ENCODE data around the gene ATP8A2. TPM values are rescaled to one million over a fixed set of nuclear protein-coding genes. Genes with fewer than 3 reads are reported as not detected.
"Not testable (repeated sequence)": the region's sequence is repeated elsewhere in the genome, so short reads cannot be mapped to it uniquely, and the experiment has no call there.

ATP8A2 gene
- total RNA-seq, 1 experiment from 2014 or later = 0.26 TPM

GRCh38 chr13:25507841-25508240 lies 136.1 kb downstream of the ATP8A2 start:
- no peak for DNase-seq (ENCODE audit: unreplicated experiment)
- ChIA-PET POLR2A (no interaction called here), CTCF (no interaction called here)
- BruUV-seq (replicated peaks) = no TSS peak
- Mint-ChIP-seq H3K9me3 (ENCODE audit: unreplicated experiment) (peaks cover 8% of the 10 kb centered on the region), H3K4me1 (ENCODE audit: insufficient read depth, unreplicated experiment) (no peaks in the 10 kb centered on the region), H3K27ac (ENCODE audit: low read depth, unreplicated experiment) (no peak overlapping the region), H3K36me3 (ENCODE audit: insufficient read depth, unreplicated experiment) (no peaks in the 10 kb centered on the region), H3K4me3 (ENCODE audit: unreplicated experiment) (no peak overlapping the region), H3K27me3 (ENCODE audit: insufficient read depth, unreplicated experiment) (peaks cover 17% of the 10 kb centered on the region)
- no peak for TF ChIP-seq CTCF (IDR thresholded peaks at IDR 0.05; ENCODE audit: unreplicated experiment)
- intact Hi-C loops (cut with micrococcal nuclease) = no loop called here

- POLR2A ChIA-PET; H3K27ac Mint-ChIP-seq (ENCODE audit: low read depth, unreplicated experiment); intact Hi-C loops (cut with micrococcal nuclease); H3K4me3 Mint-ChIP-seq (ENCODE audit: unreplicated experiment); H3K27me3 Mint-ChIP-seq (ENCODE audit: insufficient read depth, unreplicated experiment); DNase-seq (ENCODE audit: unreplicated experiment); H3K36me3 Mint-ChIP-seq (ENCODE audit: insufficient read depth, unreplicated experiment); H3K9me3 Mint-ChIP-seq (ENCODE audit: unreplicated experiment); CTCF ChIA-PET; BruUV-seq (replicated peaks); H3K4me1 Mint-ChIP-seq (ENCODE audit: insufficient read depth, unreplicated experiment): not testable (repeated sequence)
These were observed 141.3 kb downstream of the ATP8A2 start for GRCh38 chr13:25513060-25513459.

GRCh38 chr13:25518441-25518840 lies 146.7 kb downstream of the ATP8A2 start:
- Mint-ChIP-seq H3K9me3 (ENCODE audit: unreplicated experiment) (peaks cover 7% of the 10 kb centered on the region), H3K4me1 (ENCODE audit: insufficient read depth, unreplicated experiment) (no peaks in the 10 kb centered on the region), H3K27ac (ENCODE audit: low read depth, unreplicated experiment) (no peak overlapping the region), H3K36me3 (ENCODE audit: insufficient read depth, unreplicated experiment) (no peaks in the 10 kb centered on the region), H3K4me3 (ENCODE audit: unreplicated experiment) (no peak overlapping the region), H3K27me3 (ENCODE audit: insufficient read depth, unreplicated experiment) (no peaks in the 10 kb centered on the region)
- BruUV-seq (replicated peaks) = no TSS peak
- ChIA-PET CTCF (interaction anchor here (0.6 to 1.5 kb wide), 3 partner anchors 8 to 548 kb away, joined by 3 to 4 read pairs (median 3); no protein-coding TSS in a partner anchor), POLR2A (interaction anchor here (0.6 kb wide), 1 partner anchor 21 kb away, joined by 4 read pairs; no protein-coding TSS in a partner anchor)
- intact Hi-C loops (cut with micrococcal nuclease) = no loop called here
- no peak for TF ChIP-seq CTCF (IDR thresholded peaks at IDR 0.05; ENCODE audit: unreplicated experiment)
- no peak for DNase-seq (ENCODE audit: unreplicated experiment)

DNA sequence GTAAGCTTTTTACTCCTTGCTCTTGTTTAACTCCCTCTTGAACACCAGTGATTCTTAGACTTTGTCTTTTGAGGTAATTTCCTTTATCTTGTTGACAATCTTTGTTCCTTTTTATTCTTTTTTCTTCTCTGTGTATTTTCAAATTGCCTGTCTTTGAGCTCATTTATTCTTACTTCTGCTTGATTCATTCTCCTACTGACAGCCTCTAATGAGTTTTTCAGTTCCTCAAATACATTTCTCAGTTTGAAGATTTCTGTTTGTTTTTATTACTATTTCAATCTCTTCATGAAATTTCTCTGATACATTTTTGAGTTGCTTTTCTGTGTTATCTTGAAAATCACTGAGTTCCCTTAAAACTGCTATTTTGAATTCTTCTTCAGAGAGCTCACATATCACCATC lies 154.1 kb downstream of the ATP8A2 start:
- Mint-ChIP-seq H3K9me3 (ENCODE audit: unreplicated experiment) (peaks cover 26% of the 10 kb centered on the region), H3K27ac (ENCODE audit: low read depth, unreplicated experiment) (no peak overlapping the region), H3K4me1 (ENCODE audit: insufficient read depth, unreplicated experiment) (peaks cover 10% of the 10 kb centered on the region), H3K4me3 (ENCODE audit: unreplicated experiment) (no peak overlapping the region), H3K27me3 (ENCODE audit: insufficient read depth, unreplicated experiment) (no peaks in the 10 kb centered on the region), H3K36me3 (ENCODE audit: insufficient read depth, unreplicated experiment) (peaks cover 6% of the 10 kb centered on the region)
- POLR2A ChIA-PET = interaction anchor here (1.1 kb wide), 1 partner anchor 11 kb away, joined by 3 read pairs; no protein-coding TSS in a partner anchor
- BruUV-seq (replicated peaks) = no TSS peak
- no peak for DNase-seq (ENCODE audit: unreplicated experiment)
- TF ChIP-seq CTCF (IDR thresholded peaks at IDR 0.05; ENCODE audit: unreplicated experiment) = no peak
- intact Hi-C loops (cut with micrococcal nuclease) = no loop called here
- CTCF ChIA-PET = interaction anchor here (0.7 kb wide), 1 partner anchor 11 kb away, joined by 3 read pairs; no protein-coding TSS in a partner anchor

GRCh38 chr13:25528266-25528665 lies 156.5 kb downstream of the ATP8A2 start:
- intact Hi-C loops (cut with micrococcal nuclease) = no loop called here
- CTCF ChIA-PET = interaction anchor here (0.8 kb wide), 1 partner anchor 19 kb away, joined by 3 read pairs; no protein-coding TSS in a partner anchor
- peaks cover 10% of the 10 kb centered on the region for H3K4me1 Mint-ChIP-seq (ENCODE audit: insufficient read depth, unreplicated experiment)

More at GRCh38 chr13:25528266-25528665, 156.5 kb downstream of the ATP8A2 start:
- no peak for DNase-seq (ENCODE audit: unreplicated experiment)
- no peaks in the 10 kb centered on the region for H3K27me3 Mint-ChIP-seq (ENCODE audit: insufficient read depth, unreplicated experiment)
- no TSS peak for BruUV-seq (replicated peaks)
- TF ChIP-seq CTCF (IDR thresholded peaks at IDR 0.05; ENCODE audit: unreplicated experiment) = no peak
- H3K36me3 Mint-ChIP-seq (ENCODE audit: insufficient read depth, unreplicated experiment) = peaks cover 6% of the 10 kb centered on the region
- peaks cover 26% of the 10 kb centered on the region for H3K9me3 Mint-ChIP-seq (ENCODE audit: unreplicated experiment)
- no peak overlapping the region for H3K4me3 Mint-ChIP-seq (ENCODE audit: unreplicated experiment)
- POLR2A ChIA-PET = no interaction called here
- no peak overlapping the region for H3K27ac Mint-ChIP-seq (ENCODE audit: low read depth, unreplicated experiment)

Measured in MCF 10A (cell line).